Ovary (tissue), 9 donors: ENCODE measurements around the gene HSP90B1. TPM values are rescaled to one million over a fixed set of nuclear protein-coding genes. Genes with fewer than 3 reads are reported as not detected.

ENCODE experiments used
- DNase-seq, 5 donors: peaks; one replicate each; pipeline ENCODE4 v3.0.0-alpha.2; 2019 to 2020
- H3K27ac ChIP-seq, 2 donors: fragments of 200-600 bp; one replicate each; pipeline versions ENCODE4 v1.5.1 to v1.8.0; 2019 to 2022
- H3K27me3 ChIP-seq: fragments of 200-600 bp; one replicate; pipeline ENCODE4 v1.8.0; 2022
- H3K36me3 ChIP-seq: fragments of 200-600 bp; sonication (generic); one replicate; pipeline ENCODE4 v1.5.1; 2019
- H3K4me1 ChIP-seq: one replicate; pipeline ENCODE4 v1.8.1; 2013; ENCODE audit warnings: mild to moderate bottlenecking, moderate library complexity; ENCODE audit not compliant: insufficient read depth
- H3K4me3 ChIP-seq: fragments of 200-600 bp; sonication (generic); one replicate; pipeline ENCODE4 v1.5.1; 2017
- H3K9me3 ChIP-seq, 2 donors: fragments of 200-600 bp in 1 of 2; sonication (generic) in 1 of 2; one replicate each; pipeline versions ENCODE4 v1.5.1 to v1.8.1; 2013 to 2019; ENCODE audit warnings: mild to moderate bottlenecking in 1 of 2, moderate library complexity in 1 of 2
- CTCF ChIP-seq, 3 donors: fragments of 450-650 bp in 2 of 3; fragments of 200-600 bp in 1 of 3; IDR thresholded peaks; one replicate each; pipeline versions ENCODE4 v1.5.1 to v1.8.0; 2016 to 2022; ENCODE audit warnings: antibody characterized with exemption in 3 of 3, mild to moderate bottlenecking in 1 of 3
- EP300 ChIP-seq: sonication (generic); formaldehyde crosslinking; IDR thresholded peaks from one replicate; pipeline ENCODE4 v1.6.1; 2017; ENCODE audit warnings: antibody characterized with exemption
- POLR2A ChIP-seq: fragments of 450-650 bp; IDR thresholded peaks from one replicate; pipeline ENCODE4 v1.6.1; 2017; ENCODE audit warnings: antibody characterized with exemption, mild to moderate bottlenecking, moderate library complexity
- WGBS, 3 donors: extraction: QIAGEN DNeasy Blood & Tissue Kit in 1 of 3; methylation state at CpG; one replicate each; pipeline versions ENCODE4 v1.1.5 to v1.1.7; 2013 to 2017; 5-methylcytosine and 5-hydroxymethylcytosine counted together
- intact Hi-C, 4 donors: fragments of 100-400 bp; cut with DNase I; formaldehyde crosslinking; loops; one replicate each; pipeline versions ENCODE4 v1.11.0 to v1.15.1; 2022 to 2023
- polyA plus RNA-seq, 2 donors: library from polyadenylated mRNA; stranded (reverse); fragments of 200-250 nt in 1 of 2; fragments of 350-450 nt in 1 of 2; fragmentation: Illumina TruSeq in 1 of 2; extraction: RNeasy Lipid Tissue Mini Kit (QIAGEN cat#74804) in 1 of 2; gene quantifications; one replicate each; pipeline ENCODE4 v1.2.3, GENCODE V29; 2013 to 2014
- total RNA-seq, 7 donors: library from RNA; depleted of rRNA in 2 of 7; stranded (reverse); fragments of >200 nt in 2 of 7; fragmentation: NEBNext Ultra II Directional in 3 of 7; extraction: Animal tissue kit (Norgen Biotek cat#: 25700) in 3 of 7; gene quantifications; one replicate each; pipeline versions ENCODE4 v1.1.0 to v1.2.4, GENCODE V29; 2016 to 2023
- donor health status: DM: no; HTN: no; CAD: no; lungs with moderate emphysema.
- donor health status: DM: no; HTN: no; CAD: no.
- donor health status: Bipolar disorder and iron deficiency.
- donor health status: DM: yes; HTN: yes; CAD: no.
- donor health status: DM: no; HTN: no; CAD: no.
- donor health status: DM: yes; HTN: yes; CAD: no.

Gene HSP90B1
- total and polyA plus RNA-seq, 9 donors, result 217 to 777 (median 442) TPM

DNA sequence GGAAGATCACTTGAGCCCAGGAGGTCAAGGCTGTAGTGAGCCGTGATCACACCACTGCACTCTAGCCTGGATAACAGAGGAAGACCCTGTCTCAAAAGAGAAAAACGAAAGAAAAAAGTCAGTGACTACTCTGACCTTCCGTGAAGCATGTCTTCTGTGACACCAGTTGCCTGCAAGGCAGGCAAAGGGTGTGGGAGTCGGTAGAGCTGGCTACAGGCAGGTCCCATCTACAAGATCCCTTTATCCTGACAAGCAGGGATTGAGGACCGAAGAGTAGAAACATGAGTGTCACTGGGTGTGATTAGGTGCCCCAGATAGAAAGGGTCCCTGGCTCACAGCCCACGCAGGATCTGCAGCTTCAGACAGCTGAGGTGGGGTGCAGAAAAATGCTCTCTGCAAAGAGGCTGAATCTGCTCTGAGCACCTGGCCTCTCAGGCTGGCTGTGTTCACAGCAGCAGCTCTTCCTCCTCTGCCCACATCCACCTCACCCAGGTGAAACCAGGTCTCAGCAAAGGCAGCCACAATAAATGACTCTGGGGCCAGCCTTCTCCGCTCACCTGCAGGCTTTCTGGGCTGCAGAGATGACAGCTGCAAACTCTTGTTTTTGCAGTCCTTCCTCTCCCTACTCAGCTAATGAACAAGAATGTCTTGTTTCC is 28.6 kb upstream of the HSP90B1 start:
- Histone ChIP-seq H3K9me3 (no peaks in the 10 kb centered on the region), H3K27ac (no peak overlapping the region), H3K36me3 (no peaks in the 10 kb centered on the region), H3K4me1 (no peaks in the 10 kb centered on the region), H3K4me3 (no peak overlapping the region), H3K27me3 (no peaks in the 10 kb centered on the region)
- intact Hi-C loops, result no loop called here
- no peak for DNase-seq
- TF ChIP-seq EP300, result no peak
- TF ChIP-seq POLR2A, result no peak
- no peak for TF ChIP-seq CTCF (IDR thresholded peaks at IDR 0.05)
- 53 to 68% (median 54%) methylated on average over 7 of the region's 7 CpGs for WGBS, 3 donors

DNA sequence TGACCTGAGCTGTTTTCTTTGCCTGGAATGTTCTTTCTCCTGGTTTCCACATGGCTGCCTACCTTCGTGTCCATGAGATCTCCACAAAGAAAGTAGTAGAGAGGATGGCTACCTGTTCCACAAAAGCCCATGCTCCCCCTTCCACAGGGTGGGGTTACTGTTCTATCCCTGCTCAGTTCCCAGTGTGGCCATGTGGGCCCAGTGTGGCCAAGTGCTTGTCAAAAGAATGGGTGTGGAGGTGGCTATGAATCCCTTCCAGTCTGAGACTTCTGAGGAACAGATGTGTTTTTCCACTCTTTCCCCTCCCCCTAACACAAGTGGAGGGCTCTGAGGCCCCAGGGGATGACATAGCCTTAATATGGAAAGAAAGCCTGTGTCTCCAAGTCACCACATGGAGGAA is 26.2 kb upstream of the HSP90B1 start:
- H3K27me3 ChIP-seq, result no peaks in the 10 kb centered on the region
- no peak for DNase-seq
- intact Hi-C loops, result no loop called here
- H3K36me3 ChIP-seq, result no peaks in the 10 kb centered on the region
- H3K27ac ChIP-seq, result no peak overlapping the region
- TF ChIP-seq CTCF (IDR thresholded peaks at IDR 0.05), result no peak
- TF ChIP-seq POLR2A, result no peak
- TF ChIP-seq EP300, result no peak
- 85 to 96% (median 89%) methylated on average over 1 of the region's 1 CpG for WGBS, 3 donors
- H3K9me3 ChIP-seq, result no peaks in the 10 kb centered on the region
- no peaks in the 10 kb centered on the region for H3K4me1 ChIP-seq
- no peak overlapping the region for H3K4me3 ChIP-seq

- intact Hi-C loops, result no loop called here
- no peaks in the 10 kb centered on the region for H3K9me3 ChIP-seq
- no peaks in the 10 kb centered on the region for H3K27me3 ChIP-seq
- WGBS, 3 donors, result 50 to 62% (median 61%) methylated on average over 4 of the region's 4 CpGs
- H3K4me3 ChIP-seq, result no peak overlapping the region
- no peaks in the 10 kb centered on the region for H3K4me1 ChIP-seq
- no peaks in the 10 kb centered on the region for H3K36me3 ChIP-seq
- TF ChIP-seq EP300, result no peak
- no peak for TF ChIP-seq POLR2A
- no peak for TF ChIP-seq CTCF (IDR thresholded peaks at IDR 0.05)
- H3K27ac ChIP-seq, result no peak overlapping the region
- no peak for DNase-seq
Observed at GRCh38 chr12:103905730-103906349, 24.4 kb upstream of the HSP90B1 start.

GRCh38 chr12:103908246-103908541 is 22.0 kb upstream of the HSP90B1 start:
- TF ChIP-seq POLR2A, result no peak
- TF ChIP-seq CTCF (IDR thresholded peaks at IDR 0.05), result no peak
- no peak for TF ChIP-seq EP300
- H3K9me3 ChIP-seq, result no peaks in the 10 kb centered on the region
- no peaks in the 10 kb centered on the region for H3K4me1 ChIP-seq
- no peaks in the 10 kb centered on the region for H3K36me3 ChIP-seq
- H3K27ac ChIP-seq, result no peak overlapping the region
- DNase-seq, result no peak
- no peaks in the 10 kb centered on the region for H3K27me3 ChIP-seq
- intact Hi-C loops, result no loop called here
- no peak overlapping the region for H3K4me3 ChIP-seq
